OCI-LY3 (cell line): ENCODE results near the gene ROBO1.

Source experiments
- H2AFZ ChIP-seq: fragments of 200-600, 300-600 bp; shearing (Covaris generic); 2 replicates; pipeline ENCODE4 v1.6.0; 2014; ENCODE audit warnings: antibody characterized with exemption, low read depth, low read length
- H3K27ac ChIP-seq: fragments of 200-600, 300-600 bp; sonication (generic); 2 replicates; pipeline ENCODE4 v1.5.1; 2014; ENCODE audit warnings: mild to moderate bottlenecking, low read length, moderate library complexity, mixed read lengths
- H3K27me3 ChIP-seq: fragments of 200-600, 300-600 bp; sonication (generic); 2 replicates; pipeline ENCODE4 v1.6.1; 2014; ENCODE audit warnings: low read depth, low read length, mixed read lengths
- H3K36me3 ChIP-seq: fragments of 200-600, 300-600 bp; sonication (generic); replicated peaks from 2 replicates; pipeline ENCODE3; 2014; ENCODE audit warnings: low read depth, low read length, mixed read lengths
- H3K4me1 ChIP-seq: fragments of 300-600, 200-600 bp; sonication (generic); 2 replicates; pipeline ENCODE4 v1.6.1; 2014; ENCODE audit warnings: low read length, mixed read lengths
- H3K4me2 ChIP-seq: fragments of 200-600, 300-600 bp; sonication (generic); 2 replicates; pipeline ENCODE4 v1.6.1; 2014; ENCODE audit warnings: low read length, mixed read lengths
- H3K4me3 ChIP-seq: fragments of 300-600, 200-600 bp; sonication (generic); 2 replicates; pipeline ENCODE4 v1.5.1; 2014; ENCODE audit warnings: antibody characterized with exemption, mild to moderate bottlenecking, low read length, moderate library complexity
- H3K79me2 ChIP-seq: fragments of 300-600, 200-600 bp; shearing (Covaris generic); 2 replicates; pipeline ENCODE4 v1.6.1; 2014; ENCODE audit warnings: mild to moderate bottlenecking, low read length, mixed read lengths
- H3K9ac ChIP-seq: fragments of 300-600, 200-600 bp; shearing (Covaris generic); 2 replicates; pipeline ENCODE4 v1.6.0; 2014; ENCODE audit warnings: mild to moderate bottlenecking, low read length, moderate library complexity
- H3K9me3 ChIP-seq: fragments of 200-600, 300-600 bp; shearing (Covaris generic); 2 replicates; pipeline ENCODE4 v1.6.1; 2014; ENCODE audit warnings: low read length, mixed read lengths; ENCODE audit not compliant: insufficient read depth
- H4K20me1 ChIP-seq: fragments of 200-600, 300-600 bp; sonication (generic); 2 replicates; pipeline ENCODE4 v1.6.1; 2016; ENCODE audit warnings: low read length, mixed read lengths; ENCODE audit not compliant: insufficient read depth
- EZH2phosphoT487 ChIP-seq: fragments of 200-600 bp; shearing (Covaris generic); IDR thresholded peaks from 2 replicates; pipeline ENCODE4 v1.6.1; 2018; ENCODE audit warnings: antibody characterized with exemption, mixed run types, low read depth
- TF ChIP-seq, protein P1 (sequence below): fragments of 200-600, 300-600 bp; sonication (generic); IDR thresholded peaks from 2 replicates; pipeline ENCODE4 v1.5.1; 2014; ENCODE audit warnings: antibody characterized with exemption, low read length, low read depth

Gene ROBO1

DNA sequence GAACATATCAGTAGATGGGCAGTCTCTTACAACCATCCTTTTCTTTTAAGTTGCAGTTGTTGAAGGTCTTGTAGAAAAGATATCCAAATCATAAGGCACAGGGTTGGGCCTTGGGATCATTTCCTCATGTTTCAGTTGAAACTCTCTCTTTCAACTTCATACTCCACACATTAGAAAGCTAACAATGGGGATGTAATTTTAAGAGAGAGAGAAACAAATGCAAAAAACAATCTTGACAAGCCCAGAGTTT is 747.9 kb downstream of the ROBO1 start:
- Histone ChIP-seq H3K9me3 (no peaks in the 10 kb centered on the region), H2AFZ (no peak overlapping the region), H3K9ac (no peak overlapping the region), H3K4me3 (no peak overlapping the region), H3K4me1 (peaks cover 15% of the 10 kb centered on the region), H3K4me2 (no peak overlapping the region), H3K27me3 (no peaks in the 10 kb centered on the region), H3K27ac (no peak overlapping the region), H3K36me3 (peaks cover 5% of the 10 kb centered on the region), H3K79me2 (no peaks in the 10 kb centered on the region), H4K20me1 (no peaks in the 10 kb centered on the region)
- TF ChIP-seq, protein P1, sequence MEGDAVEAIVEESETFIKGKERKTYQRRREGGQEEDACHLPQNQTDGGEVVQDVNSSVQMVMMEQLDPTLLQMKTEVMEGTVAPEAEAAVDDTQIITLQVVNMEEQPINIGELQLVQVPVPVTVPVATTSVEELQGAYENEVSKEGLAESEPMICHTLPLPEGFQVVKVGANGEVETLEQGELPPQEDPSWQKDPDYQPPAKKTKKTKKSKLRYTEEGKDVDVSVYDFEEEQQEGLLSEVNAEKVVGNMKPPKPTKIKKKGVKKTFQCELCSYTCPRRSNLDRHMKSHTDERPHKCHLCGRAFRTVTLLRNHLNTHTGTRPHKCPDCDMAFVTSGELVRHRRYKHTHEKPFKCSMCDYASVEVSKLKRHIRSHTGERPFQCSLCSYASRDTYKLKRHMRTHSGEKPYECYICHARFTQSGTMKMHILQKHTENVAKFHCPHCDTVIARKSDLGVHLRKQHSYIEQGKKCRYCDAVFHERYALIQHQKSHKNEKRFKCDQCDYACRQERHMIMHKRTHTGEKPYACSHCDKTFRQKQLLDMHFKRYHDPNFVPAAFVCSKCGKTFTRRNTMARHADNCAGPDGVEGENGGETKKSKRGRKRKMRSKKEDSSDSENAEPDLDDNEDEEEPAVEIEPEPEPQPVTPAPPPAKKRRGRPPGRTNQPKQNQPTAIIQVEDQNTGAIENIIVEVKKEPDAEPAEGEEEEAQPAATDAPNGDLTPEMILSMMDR, result no peak
- no peak for TF ChIP-seq EZH2phosphoT487

DNA sequence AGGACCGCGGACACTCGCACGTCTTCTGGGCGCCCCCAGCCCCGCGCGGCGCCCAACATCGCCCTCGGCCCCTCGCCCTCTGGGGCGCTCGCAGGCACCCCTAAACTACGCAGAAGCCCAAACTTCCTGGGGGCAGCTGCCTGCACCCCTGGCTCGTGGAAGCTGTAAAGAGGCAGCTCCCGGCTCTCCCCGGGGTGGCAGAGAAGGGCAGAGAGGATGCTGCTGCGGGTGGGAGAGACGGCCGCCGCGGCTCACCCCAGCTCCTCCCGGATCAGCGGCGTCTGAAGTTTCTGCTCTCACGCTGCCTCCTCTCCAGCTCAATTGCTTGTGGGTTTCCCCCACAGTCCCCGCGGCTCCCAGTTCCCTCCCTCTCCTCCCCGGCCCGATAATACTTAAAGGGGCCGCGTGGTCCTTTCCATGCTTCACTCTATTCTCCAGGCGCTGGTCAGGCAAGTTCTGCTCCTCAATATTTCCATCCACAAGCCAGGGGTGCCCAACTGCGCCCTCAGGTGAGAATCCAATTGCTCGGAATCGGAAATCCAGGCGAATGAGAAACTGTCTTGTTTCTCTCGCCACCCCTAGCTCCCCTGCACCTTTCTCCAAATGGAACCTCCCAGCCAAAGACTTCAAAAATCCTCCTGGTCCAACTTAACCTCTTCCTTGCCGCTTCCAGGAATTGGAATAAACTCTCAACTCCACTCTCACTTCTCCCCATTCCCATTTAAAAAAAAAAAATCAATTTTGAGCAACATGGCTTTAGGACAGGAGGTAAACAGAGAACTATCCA is 748.5 kb downstream of the ROBO1 start:
- Histone ChIP-seq H3K4me2 (no peak overlapping the region), H3K9ac (no peak overlapping the region), H3K36me3 (peaks cover 5% of the 10 kb centered on the region), H4K20me1 (no peaks in the 10 kb centered on the region), H3K27ac (no peak overlapping the region), H3K79me2 (no peaks in the 10 kb centered on the region), H3K9me3 (no peaks in the 10 kb centered on the region), H3K27me3 (no peaks in the 10 kb centered on the region), H3K4me1 (peaks cover 17% of the 10 kb centered on the region), H2AFZ (no peak overlapping the region), H3K4me3 (no peak overlapping the region)
- TF ChIP-seq, protein P1, result no peak
- no peak for TF ChIP-seq EZH2phosphoT487

DNA sequence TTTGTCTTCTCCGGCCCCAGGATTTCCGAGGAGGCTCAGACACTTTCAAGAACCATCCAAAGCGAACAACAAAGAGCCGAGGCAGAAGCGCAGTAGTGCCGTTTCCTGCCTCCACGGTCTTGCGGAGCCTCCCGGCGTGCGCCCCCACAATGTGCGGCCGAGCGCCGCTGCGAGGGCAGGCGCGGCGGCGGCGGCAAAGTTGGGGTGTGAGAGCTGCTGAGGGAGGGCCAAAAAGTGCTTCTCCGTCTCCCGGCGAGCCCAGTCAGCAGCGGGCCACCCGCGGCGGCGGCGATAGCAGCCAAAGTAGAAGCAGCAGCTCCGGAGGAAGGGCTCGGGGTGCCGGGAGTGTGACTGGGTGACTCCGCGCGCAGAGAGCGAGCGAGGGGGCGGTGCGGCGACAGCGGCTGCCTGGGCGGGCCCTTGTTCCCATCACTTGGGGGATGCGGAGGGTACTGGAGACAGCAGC is 749.1 kb downstream of the ROBO1 start:
- no peak overlapping the region for H2AFZ ChIP-seq
- no peak overlapping the region for H3K27ac ChIP-seq
- no peak overlapping the region for H3K4me3 ChIP-seq
- no peaks in the 10 kb centered on the region for H3K79me2 ChIP-seq
- H3K27me3 ChIP-seq, result no peaks in the 10 kb centered on the region
- TF ChIP-seq, protein P1, result no peak
- no peak for TF ChIP-seq EZH2phosphoT487
- peaks cover 17% of the 10 kb centered on the region for H3K4me1 ChIP-seq
- H4K20me1 ChIP-seq, result no peaks in the 10 kb centered on the region
- H3K9me3 ChIP-seq, result no peaks in the 10 kb centered on the region
- H3K9ac ChIP-seq, result no peak overlapping the region
- peaks cover 5% of the 10 kb centered on the region for H3K36me3 ChIP-seq
- H3K4me2 ChIP-seq, result no peak overlapping the region

DNA sequence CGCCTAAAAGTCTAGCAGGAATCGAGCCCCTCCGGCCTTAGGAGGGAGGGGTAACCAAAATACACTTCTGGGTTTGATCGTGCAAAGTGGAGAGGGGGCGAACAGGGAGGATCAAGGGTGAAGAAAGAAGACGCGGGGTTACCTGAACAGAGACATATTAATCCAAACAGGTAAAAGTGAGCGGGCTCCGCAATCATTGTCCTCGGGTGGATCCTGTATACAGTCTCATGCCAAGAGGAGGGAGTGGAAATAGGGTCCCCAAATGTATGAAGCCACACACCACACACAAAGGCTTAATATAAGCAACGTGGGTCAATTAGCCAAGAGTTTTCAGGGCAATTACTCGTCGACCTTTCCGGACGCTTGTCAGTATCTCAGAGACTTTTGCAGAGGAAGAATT is 749.5 kb downstream of the ROBO1 start:
- H3K9ac ChIP-seq, result no peak overlapping the region
- no peak overlapping the region for H3K4me2 ChIP-seq
- H3K4me1 ChIP-seq, result peaks cover 17% of the 10 kb centered on the region
- H3K27me3 ChIP-seq, result no peaks in the 10 kb centered on the region
- no peaks in the 10 kb centered on the region for H4K20me1 ChIP-seq
- no peaks in the 10 kb centered on the region for H3K79me2 ChIP-seq
- TF ChIP-seq EZH2phosphoT487, result no peak
- TF ChIP-seq, protein P1, result no peak
- H3K36me3 ChIP-seq, result peaks cover 5% of the 10 kb centered on the region
- H3K27ac ChIP-seq, result no peak overlapping the region
- H2AFZ ChIP-seq, result no peak overlapping the region
- H3K4me3 ChIP-seq, result no peak overlapping the region
- H3K9me3 ChIP-seq, result no peaks in the 10 kb centered on the region
